Stimulated activated CD8-positive, alpha-beta memory T cell treated with anti-CD3 and anti-CD28 coated beads, Interleukin-15, amount 100 ng/mL, for 1 hour (primary cell): ENCODE results near the gene AHI1.
"Not testable (repeated sequence)": the region's sequence is repeated elsewhere in the genome, so short reads cannot be mapped to it uniquely, and the experiment has no call there.

Experiments used
- DNase-seq: peaks from one replicate; pipeline ENCODE4 v3.0.0-alpha.2; 2020; ENCODE audit warnings: low read depth

AHI1 gene

GRCh38 chr6:135390458-135390857 lies 107.1 kb downstream of the AHI1 start:
- no peak for DNase-seq

DNA sequence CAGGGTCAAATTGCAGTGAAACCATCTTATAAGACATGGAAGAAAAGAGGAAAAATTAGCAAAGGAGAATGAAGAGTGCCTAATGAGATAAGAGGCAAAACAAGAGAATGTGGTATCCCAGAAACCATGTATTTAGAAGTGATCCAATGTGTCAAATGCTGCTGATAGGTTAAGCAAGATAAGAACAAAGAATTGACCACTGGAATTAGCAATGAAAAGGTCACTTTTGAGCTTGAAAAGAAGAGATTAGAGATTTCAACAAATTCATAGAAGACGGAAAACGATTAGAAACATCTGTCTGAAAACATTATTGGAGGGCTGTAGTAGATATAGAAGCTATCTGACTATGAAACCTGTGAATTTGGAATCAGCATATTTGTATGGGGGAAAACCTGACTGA lies 112.2 kb downstream of the AHI1 start:
- DNase-seq, result no peak

GRCh38 chr6:135383766-135384165 lies 113.8 kb downstream of the AHI1 start:
- DNase-seq, result no peak

DNA sequence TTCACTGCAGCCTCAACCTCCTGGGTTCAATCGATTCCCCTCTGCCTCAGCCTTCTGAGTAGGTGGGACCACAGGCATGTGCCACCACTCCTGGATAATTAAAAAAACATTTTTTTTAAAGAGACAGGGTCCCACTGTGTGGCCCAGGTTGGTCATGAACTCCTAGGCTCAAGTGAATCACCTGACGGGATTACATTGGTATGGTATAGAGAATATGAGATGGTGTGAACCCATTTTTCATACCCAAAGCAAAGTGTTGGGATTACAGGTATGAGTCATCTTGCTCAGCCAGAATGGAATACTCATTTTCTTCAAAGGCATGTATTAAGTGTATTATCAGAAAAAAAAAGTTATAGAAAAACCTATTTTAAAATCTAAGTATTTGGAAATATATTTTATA lies 114.2 kb downstream of the AHI1 start:
- DNase-seq, result no peak

GRCh38 chr6:135382182-135382628 lies 115.3 kb downstream of the AHI1 start:
- no peak for DNase-seq

GRCh38 chr6:135380793-135381192 lies 116.7 kb downstream of the AHI1 start:
- DNase-seq, result no peak

GRCh38 chr6:135379647-135380046 lies 117.9 kb downstream of the AHI1 start:
- no peak for DNase-seq

- DNase-seq, result no peak
Measured at GRCh38 chr6:135372758-135373157, 124.8 kb downstream of the AHI1 start.

DNA sequence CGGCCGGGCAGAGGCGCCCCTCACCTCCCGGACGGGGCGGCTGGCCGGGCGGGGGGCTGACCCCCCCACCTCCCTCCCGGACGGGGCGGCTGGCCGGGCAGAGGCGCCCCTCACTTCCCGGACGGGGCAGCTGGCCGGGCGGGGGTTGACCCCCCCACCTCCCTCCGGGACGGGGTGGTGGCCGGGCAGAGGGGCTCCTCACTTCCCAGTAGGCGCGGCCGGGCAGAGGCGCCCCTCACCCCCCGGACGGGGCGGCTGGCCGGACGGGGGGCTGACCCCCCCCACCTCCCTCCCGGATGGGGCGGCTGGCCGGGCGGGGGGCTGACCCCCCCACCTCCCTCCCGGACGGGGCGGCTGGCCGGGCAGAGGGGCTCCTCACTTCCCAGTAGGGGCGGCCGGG lies 133.9 kb downstream of the AHI1 start:
- DNase-seq, result not testable (repeated sequence)

DNA sequence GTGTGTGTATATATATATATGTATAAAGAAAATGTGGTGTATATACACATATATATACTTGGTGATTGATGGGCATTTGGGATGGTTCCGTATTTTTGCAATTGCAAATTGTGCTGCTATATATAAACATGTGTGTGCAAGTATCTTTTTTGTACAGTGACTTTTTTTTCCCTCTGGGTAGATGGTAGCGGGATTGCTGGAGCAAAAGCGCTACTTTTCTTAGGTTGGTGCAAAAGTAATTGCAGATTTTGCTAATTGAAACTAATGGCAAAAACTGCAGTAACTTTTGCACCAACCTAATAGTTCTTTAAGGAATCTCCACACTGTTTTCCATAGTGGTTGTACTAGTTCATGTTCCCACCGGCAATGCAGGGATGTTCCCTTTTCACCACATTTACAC lies 135.4 kb downstream of the AHI1 start:
- DNase-seq, result no peak

DNA sequence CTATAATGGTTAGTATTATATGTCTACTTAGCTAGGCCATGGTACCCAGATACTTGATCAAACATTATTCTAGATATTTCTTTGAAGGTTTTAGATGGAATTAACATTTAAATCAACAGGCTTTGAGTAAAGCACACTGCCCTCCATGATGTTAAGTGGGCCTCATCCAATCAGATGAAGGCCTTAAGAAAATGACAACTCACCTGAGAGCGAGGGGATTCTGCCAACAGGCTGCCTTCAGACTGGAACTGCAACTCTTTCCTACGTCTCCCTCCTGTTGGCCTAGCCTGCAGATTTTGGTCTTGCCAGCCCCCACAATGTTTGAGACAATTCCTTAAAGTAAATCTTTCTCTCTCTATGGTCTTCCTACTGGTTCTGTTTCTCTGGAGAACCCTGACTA lies 137.3 kb downstream of the AHI1 start:
- DNase-seq, result no peak

DNA sequence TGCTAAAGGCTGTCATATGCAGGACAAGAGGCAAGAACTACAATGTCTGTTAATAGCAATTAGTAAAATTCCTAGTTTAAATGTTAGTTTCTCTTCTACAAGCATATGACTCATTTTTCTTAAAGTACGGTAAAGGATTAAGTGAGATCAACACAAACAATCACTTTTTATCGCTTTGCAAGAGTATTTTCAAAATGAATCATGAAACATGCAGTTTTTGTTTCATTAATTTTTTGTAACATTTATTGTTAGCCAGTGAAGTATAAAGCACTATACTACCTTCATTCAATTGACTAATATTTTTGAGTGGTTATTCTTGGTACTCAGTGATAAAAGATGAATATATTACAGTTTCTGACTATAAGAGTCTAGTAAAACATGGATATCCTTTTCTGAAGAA lies 138.6 kb downstream of the AHI1 start:
- no peak for DNase-seq

GRCh38 chr6:135358251-135358821 lies 139.2 kb downstream of the AHI1 start:
- DNase-seq, result no peak

GRCh38 chr6:135354407-135354806 lies 143.1 kb downstream of the AHI1 start:
- no peak for DNase-seq

DNA sequence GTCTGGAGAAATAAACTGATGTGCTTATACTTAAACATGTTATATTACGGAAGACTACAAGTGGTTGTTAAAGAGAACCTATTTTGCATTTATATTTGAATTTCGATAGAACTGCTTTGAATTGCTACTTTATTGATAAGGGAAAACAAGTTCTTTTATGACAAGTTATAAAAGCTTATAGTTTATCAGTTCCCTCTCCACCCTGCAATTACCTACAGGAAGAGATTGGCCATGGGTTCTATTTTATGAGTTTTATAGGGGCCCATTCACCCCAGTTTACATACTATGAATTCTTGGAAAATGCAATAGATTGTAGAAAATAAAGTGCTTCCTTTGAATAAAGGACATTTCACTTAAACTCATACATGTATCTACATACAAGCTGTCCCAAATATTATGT lies 144.4 kb downstream of the AHI1 start:
- DNase-seq, result no peak

DNA sequence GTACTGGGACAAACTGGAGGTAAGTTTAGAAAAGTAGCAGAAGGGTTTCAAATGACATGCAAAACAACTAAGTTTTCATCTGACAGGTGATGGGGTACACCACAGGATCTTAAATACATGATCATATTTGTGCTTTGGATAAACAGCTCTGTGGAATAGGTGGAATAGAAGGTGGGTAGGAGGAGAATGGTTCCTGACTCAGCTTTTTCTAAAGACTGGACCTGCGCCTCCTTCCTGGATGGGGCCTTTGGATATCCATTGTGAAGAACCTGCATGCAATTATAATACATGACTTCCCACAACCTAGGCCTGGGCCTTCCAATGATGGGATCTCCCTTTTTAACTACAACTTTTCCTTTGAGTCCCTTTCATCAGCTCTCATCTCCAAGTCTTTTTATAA lies 145.9 kb downstream of the AHI1 start:
- DNase-seq, result no peak

DNA sequence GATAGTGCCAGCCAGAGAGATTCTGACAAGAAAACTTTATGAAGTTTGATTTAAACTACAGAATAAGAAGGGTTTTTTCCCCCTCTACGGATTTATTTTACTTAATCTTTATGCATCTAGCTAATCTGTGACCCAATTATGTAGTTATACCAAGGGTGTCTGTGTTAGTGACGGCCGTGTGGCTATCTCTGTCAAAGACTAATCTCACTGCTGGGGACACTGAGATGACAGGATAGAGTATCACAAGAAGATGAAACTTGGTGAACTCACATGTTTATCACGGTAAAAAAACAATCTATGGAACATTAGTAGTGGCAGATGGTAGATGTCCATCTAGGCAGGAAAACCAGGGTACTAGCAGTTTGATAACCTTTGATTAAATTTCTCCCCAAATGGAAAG lies 149.7 kb downstream of the AHI1 start:
- no peak for DNase-seq

- DNase-seq, result no peak
Measured at GRCh38 chr6:135346747-135347146, 150.8 kb downstream of the AHI1 start.

- no peak for DNase-seq
Measured at GRCh38 chr6:135344526-135344925, 153.0 kb downstream of the AHI1 start.

GRCh38 chr6:135339920-135340319 lies 157.6 kb downstream of the AHI1 start:
- not testable (repeated sequence) for DNase-seq

DNA sequence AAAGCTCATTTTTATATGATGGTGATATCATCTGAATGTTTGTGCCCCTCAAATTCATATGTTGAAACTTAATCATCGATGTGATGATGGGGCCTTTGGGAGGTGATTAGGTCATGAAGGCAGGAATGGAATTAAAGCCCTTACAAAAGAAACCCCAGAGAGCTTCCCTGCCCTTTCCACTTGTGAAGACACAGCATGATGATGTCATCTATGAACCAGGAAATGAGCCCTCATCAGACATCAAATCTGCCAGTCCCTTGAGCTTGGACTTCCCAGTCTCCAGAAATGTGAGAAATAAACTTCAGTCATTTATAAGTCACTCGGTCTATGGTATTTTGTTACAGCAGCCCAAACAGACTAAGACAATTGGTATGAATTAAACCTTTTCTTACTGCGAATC lies 163.4 kb downstream of the AHI1 start:
- no peak for DNase-seq

DNA sequence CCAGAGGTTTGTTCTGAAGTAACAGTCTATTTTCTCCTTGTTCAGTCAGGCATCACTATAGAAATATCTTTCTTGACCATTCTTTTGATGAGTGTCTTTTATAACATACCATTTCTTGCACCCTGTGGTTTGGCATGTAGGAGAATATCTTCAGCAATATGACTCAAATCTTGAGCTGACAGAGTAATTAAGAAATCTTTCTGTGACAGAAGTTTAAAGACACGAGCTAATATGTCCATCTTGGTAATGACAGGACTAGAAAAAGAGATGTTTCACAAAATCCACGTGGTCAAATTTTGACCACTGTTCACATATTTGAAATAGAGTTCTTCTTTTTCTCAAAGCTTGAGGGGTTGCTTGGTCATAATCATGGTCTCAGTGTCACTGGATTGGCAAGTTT lies 166.5 kb downstream of the AHI1 start:
- no peak for DNase-seq

DNA sequence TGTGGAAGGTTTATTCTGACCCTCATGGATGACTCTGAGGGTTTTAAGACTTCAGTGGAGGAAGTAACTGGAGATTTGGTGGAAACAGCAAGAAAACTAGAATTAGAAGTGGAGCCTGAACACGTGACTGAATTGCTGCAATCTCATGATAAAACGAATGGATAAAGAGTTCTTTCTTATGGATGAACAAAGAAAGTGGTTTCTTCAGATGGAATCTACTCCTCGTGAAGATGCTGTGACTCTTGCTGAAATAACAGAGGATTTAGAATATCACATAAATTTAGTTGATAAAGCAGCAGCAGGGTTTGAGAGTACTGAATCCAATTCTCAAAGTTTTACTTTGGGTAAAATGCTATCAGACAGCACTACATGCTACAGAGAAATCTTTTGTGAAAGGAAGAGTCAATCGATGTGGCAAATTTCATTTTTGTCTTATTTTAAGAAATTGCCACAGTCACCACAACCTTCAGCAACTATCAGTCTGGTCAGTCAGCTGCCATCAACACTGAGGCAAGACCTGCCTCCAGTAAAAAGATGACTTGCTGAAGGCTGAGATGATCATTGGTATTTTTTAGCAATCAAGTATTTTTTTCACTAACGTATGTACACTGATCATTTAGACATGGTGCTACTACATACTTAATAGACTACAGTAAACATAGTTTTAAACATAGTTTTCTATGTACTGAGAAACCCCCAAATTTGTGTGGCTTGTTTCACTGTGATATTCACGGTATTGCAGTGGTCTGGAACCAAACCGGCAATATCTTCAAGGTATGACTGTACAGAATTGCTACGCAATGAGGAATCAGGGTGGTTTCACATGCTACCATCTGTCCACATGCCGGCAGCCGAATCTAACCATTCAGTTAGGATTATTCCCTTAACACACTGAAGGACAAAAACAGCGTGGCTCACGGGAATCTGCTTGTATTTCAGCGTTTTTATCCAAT lies 167.4 kb downstream of the AHI1 start:
- no peak for DNase-seq

- no peak for DNase-seq
Measured at GRCh38 chr6:135328136-135328535, 169.4 kb downstream of the AHI1 start.
